Caco-2 (cell line): ENCODE results near the gene CSMD2. TPM values are rescaled to one million over a fixed set of nuclear protein-coding genes. Genes with fewer than 3 reads are reported as not detected.

ENCODE experiments used
- BruUV-seq: library from RNA; stranded (reverse); fragments of 400-500 nt; replicated peaks from 2 replicates; lab custom pipeline; 2021; lab: Mats Ljungman, UMichigan
- CTCF ChIA-PET: fragments of 300-600 bp; sonication (Branson Sonifier 250); formaldehyde crosslinking; loops from one replicate; lab custom pipeline; 2022; ENCODE audit warnings: antibody characterized with exemption; lab: Charles Lee
- POLR2A ChIA-PET: fragments of 300-600 bp; sonication (Branson Sonifier 250); formaldehyde crosslinking; loops from one replicate; lab custom pipeline; 2022; ENCODE audit warnings: antibody characterized with exemption; lab: Charles Lee
- DNase-seq, 2 experiments: peaks; one replicate each; pipeline versions ENCODE4 v3.0.0 to v3.0.0-alpha.2; 2020 to 2022
- H3K27me3 ChIP-seq: replicated peaks from 2 replicates; pipeline ENCODE4 v1.6.0; 2011; ENCODE audit warnings: low read length; ENCODE audit not compliant: control insufficient read depth, insufficient read depth
- H3K36me3 ChIP-seq: 2 replicates; pipeline ENCODE4 v1.5.1; 2011; ENCODE audit warnings: low read length; ENCODE audit not compliant: control insufficient read depth, insufficient read depth
- H3K4me1 ChIP-seq: fragments of 250-450 bp; sonication (Bioruptor Pico); 2 replicates; pipeline ENCODE4 v1.5.1; 2020; ENCODE audit warnings: mild to moderate bottlenecking
- H3K4me3 ChIP-seq: 2 replicates; pipeline ENCODE4 v1.5.1; 2011; ENCODE audit warnings: low read depth, mild to moderate bottlenecking, control low read depth, low read length
- H3K9me3 ChIP-seq: fragments of 250-450 bp; sonication (Bioruptor Pico); 2 replicates; pipeline ENCODE4 v1.5.1; 2020; ENCODE audit warnings: mild to moderate bottlenecking, moderate library complexity
- H3K27ac Mint-ChIP-seq: one replicate; pipeline ENCODE4 v1.8.0; 2022; ENCODE audit warnings: mixed read lengths; ENCODE audit not compliant: unreplicated experiment
- H3K27me3 Mint-ChIP-seq: one replicate; pipeline ENCODE4 v1.8.0; 2022; ENCODE audit warnings: mixed read lengths; ENCODE audit not compliant: insufficient read depth, unreplicated experiment
- H3K36me3 Mint-ChIP-seq: one replicate; pipeline ENCODE4 v1.8.0; 2022; ENCODE audit warnings: mild to moderate bottlenecking, mixed read lengths; ENCODE audit not compliant: insufficient read depth, unreplicated experiment
- H3K4me1 Mint-ChIP-seq: one replicate; pipeline ENCODE4 v1.8.0; 2022; ENCODE audit warnings: low read depth, mixed read lengths; ENCODE audit not compliant: unreplicated experiment
- H3K4me3 Mint-ChIP-seq: one replicate; pipeline ENCODE4 v1.8.0; 2022; ENCODE audit warnings: mild to moderate bottlenecking, moderate library complexity, mixed read lengths; ENCODE audit not compliant: unreplicated experiment
- H3K9me3 Mint-ChIP-seq: one replicate; pipeline ENCODE4 v1.8.0; 2022; ENCODE audit warnings: mixed read lengths; ENCODE audit not compliant: unreplicated experiment
- intact Hi-C: fragments of 100-400 bp; cut with micrococcal nuclease; formaldehyde crosslinking; loops from one replicate; pipeline ENCODE4 v1.10.0; 2022; ENCODE audit not compliant: unreplicated experiment
- total RNA-seq: library from RNA; stranded (reverse); gene quantifications from 2 replicates; pipeline ENCODE4 v1.2.3, GENCODE V29; 2022
- TF ChIP-seq, protein P1 (sequence below), 2 experiments: fragments of 200-600 bp in 1 of 2; IDR thresholded peaks; 1 replicate in 1 of 2; 2 replicates in 1 of 2; pipeline versions ENCODE4 v1.5.1 to v1.8.0; 2011 to 2022; ENCODE audit warnings: antibody characterized with exemption in 1 of 2, control low read depth in 1 of 2, inconsistent platforms in 1 of 2, low read depth in 1 of 2, low read length in 1 of 2, mild to moderate bottlenecking in 1 of 2, moderate library complexity in 1 of 2; ENCODE audit not compliant: insufficient read depth in 1 of 2, severe bottlenecking in 1 of 2, unreplicated experiment in 1 of 2

The CSMD2 gene
- total RNA-seq, 1 experiment from 2014 or later, result not detected

DNA sequence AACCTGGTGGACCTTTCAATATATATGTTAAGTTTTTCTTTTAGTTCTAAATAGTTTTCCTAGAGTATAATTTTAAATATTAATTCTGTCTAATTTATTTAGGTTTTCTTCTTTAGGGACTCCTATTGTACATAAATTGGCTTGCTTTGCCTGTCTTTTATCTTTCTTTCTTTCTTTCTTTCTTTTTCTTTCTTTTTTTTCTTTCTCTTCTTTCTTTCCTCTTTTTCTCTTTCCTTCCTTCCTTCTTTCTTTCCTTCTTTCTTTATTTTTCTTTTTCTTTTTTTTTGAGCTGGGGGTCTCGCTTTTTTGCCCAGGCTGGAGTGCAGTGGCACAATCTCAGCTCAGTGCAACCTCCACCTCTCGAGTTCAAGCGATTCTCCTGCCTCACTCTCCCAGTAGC is 657.4 kb downstream of the CSMD2 start:
- H3K27ac Mint-ChIP-seq, result no peak overlapping the region
- Histone ChIP-seq H3K27me3 (no peaks in the 10 kb centered on the region), H3K4me1 (no peaks in the 10 kb centered on the region), H3K4me3 (no peak overlapping the region), H3K9me3 (no peaks in the 10 kb centered on the region), H3K36me3 (no peaks in the 10 kb centered on the region)
- no TSS peak for BruUV-seq
- intact Hi-C loops, result no loop called here
- H3K27me3 Mint-ChIP-seq, result peaks cover 3% of the 10 kb centered on the region
- TF ChIP-seq, protein P1, sequence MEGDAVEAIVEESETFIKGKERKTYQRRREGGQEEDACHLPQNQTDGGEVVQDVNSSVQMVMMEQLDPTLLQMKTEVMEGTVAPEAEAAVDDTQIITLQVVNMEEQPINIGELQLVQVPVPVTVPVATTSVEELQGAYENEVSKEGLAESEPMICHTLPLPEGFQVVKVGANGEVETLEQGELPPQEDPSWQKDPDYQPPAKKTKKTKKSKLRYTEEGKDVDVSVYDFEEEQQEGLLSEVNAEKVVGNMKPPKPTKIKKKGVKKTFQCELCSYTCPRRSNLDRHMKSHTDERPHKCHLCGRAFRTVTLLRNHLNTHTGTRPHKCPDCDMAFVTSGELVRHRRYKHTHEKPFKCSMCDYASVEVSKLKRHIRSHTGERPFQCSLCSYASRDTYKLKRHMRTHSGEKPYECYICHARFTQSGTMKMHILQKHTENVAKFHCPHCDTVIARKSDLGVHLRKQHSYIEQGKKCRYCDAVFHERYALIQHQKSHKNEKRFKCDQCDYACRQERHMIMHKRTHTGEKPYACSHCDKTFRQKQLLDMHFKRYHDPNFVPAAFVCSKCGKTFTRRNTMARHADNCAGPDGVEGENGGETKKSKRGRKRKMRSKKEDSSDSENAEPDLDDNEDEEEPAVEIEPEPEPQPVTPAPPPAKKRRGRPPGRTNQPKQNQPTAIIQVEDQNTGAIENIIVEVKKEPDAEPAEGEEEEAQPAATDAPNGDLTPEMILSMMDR (IDR thresholded peaks at IDR 0.05; ENCODE audit: insufficient read depth in 1 of 2, low read depth in 1 of 2, low read length in 1 of 2, severe bottlenecking in 1 of 2, unreplicated experiment in 1 of 2), result no peak
- ChIA-PET CTCF (no interaction called here), POLR2A (no interaction called here)
- no peak for DNase-seq
- peaks cover 11% of the 10 kb centered on the region for H3K9me3 Mint-ChIP-seq
- no peaks in the 10 kb centered on the region for H3K4me1 Mint-ChIP-seq
- no peak overlapping the region for H3K4me3 Mint-ChIP-seq
- H3K36me3 Mint-ChIP-seq, result no peaks in the 10 kb centered on the region

GRCh38 chr1:33503506-33503905 is 661.5 kb downstream of the CSMD2 start:
- H3K4me1 ChIP-seq, result no peaks in the 10 kb centered on the region
- H3K27me3 ChIP-seq, result no peaks in the 10 kb centered on the region
- no peaks in the 10 kb centered on the region for H3K9me3 ChIP-seq
- no peaks in the 10 kb centered on the region for H3K36me3 Mint-ChIP-seq
- no peaks in the 10 kb centered on the region for H3K27me3 Mint-ChIP-seq
- H3K4me3 ChIP-seq, result no peak overlapping the region
- no peaks in the 10 kb centered on the region for H3K36me3 ChIP-seq
- ChIA-PET CTCF (no interaction called here), POLR2A (no interaction called here)
- peaks cover 18% of the 10 kb centered on the region for H3K9me3 Mint-ChIP-seq
- H3K27ac Mint-ChIP-seq, result no peak overlapping the region
- intact Hi-C loops, result no loop called here
- no TSS peak for BruUV-seq
- no peak for DNase-seq
- H3K4me3 Mint-ChIP-seq, result no peak overlapping the region
- TF ChIP-seq, protein P1 (IDR thresholded peaks at IDR 0.05; ENCODE audit: insufficient read depth in 1 of 2, low read depth in 1 of 2, low read length in 1 of 2, severe bottlenecking in 1 of 2, unreplicated experiment in 1 of 2), result no peak
- no peaks in the 10 kb centered on the region for H3K4me1 Mint-ChIP-seq

GRCh38 chr1:33502726-33503125 is 662.3 kb downstream of the CSMD2 start:
- POLR2A ChIA-PET, result interaction anchor here (0.5 kb wide), 1 partner anchor 321 kb away, joined by 3 read pairs; the partner anchor contains the start of gene TRIM62
- no peaks in the 10 kb centered on the region for H3K4me1 Mint-ChIP-seq
- peaks cover 14% of the 10 kb centered on the region for H3K9me3 Mint-ChIP-seq
- CTCF ChIA-PET, result no interaction called here
- H3K27me3 Mint-ChIP-seq, result no peaks in the 10 kb centered on the region
- H3K27ac Mint-ChIP-seq, result no peak overlapping the region
- no TSS peak for BruUV-seq
- Histone ChIP-seq H3K27me3 (no peaks in the 10 kb centered on the region), H3K4me1 (no peaks in the 10 kb centered on the region), H3K9me3 (no peaks in the 10 kb centered on the region), H3K36me3 (no peaks in the 10 kb centered on the region), H3K4me3 (no peak overlapping the region)
- no peak overlapping the region for H3K4me3 Mint-ChIP-seq
- intact Hi-C loops, result no loop called here
- no peak for DNase-seq
- no peaks in the 10 kb centered on the region for H3K36me3 Mint-ChIP-seq
- TF ChIP-seq, protein P1 (IDR thresholded peaks at IDR 0.05; ENCODE audit: insufficient read depth in 1 of 2, low read depth in 1 of 2, low read length in 1 of 2, severe bottlenecking in 1 of 2, unreplicated experiment in 1 of 2), result no peak
